ENCODE results near the gene TMEM231. TPM values are rescaled to one million over a fixed set of nuclear protein-coding genes. Genes with fewer than 3 reads are reported as not detected.
"Not testable (repeated sequence)": the region's sequence is repeated elsewhere in the genome, so short reads cannot be mapped to it uniquely, and the experiment has no call there.

TMEM231 gene
- total RNA-seq, 1 experiment from 2014 or later = 6.0 TPM

DNA sequence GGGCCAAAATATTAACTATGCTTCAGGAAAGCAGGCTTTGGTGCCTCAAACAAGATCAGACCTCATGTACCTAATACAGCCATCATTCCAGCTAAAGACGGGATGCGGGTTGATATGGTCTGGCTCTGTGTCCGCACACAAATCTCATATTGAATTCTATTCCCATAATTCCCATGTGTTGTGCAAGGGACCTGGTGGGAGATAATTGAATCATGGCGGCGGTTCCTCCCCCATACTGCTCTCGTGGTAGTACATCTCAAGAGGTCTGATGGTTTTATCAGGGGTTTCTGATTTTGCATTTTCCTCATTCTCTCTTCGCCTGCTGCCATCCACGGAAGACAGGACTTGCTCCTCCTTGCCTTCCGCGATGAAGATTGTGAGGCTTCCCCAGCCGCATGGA, 41.8 kb downstream of the TMEM231 start:
- Histone ChIP-seq H3K9me3 (no peaks in the 10 kb centered on the region), H3K36me3 (no peaks in the 10 kb centered on the region), H3K4me3 (no peak overlapping the region), H3K27me3 (no peaks in the 10 kb centered on the region)
- no peak for DNase-seq

DNA sequence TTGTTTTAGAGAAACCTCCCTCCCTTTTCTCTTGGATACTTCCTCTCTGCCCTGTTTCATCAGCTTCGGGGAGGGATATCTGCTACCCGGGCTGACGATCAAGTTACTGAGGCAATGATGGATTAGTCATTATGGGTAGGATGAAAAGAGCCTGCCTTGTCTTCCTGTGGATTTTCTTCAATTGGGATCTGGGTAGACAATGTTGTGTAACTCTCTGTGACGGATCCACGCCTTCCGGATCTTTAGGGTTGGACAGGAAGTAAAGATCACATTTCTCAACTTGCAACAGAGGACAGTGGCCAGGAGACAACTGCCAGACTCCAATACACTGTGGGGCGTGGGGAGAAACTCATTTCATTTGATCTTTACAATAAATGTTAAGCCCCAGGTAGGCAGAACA, 49.5 kb downstream of the TMEM231 start:
- Histone ChIP-seq H3K36me3 (no peaks in the 10 kb centered on the region), H3K27me3 (no peaks in the 10 kb centered on the region), H3K9me3 (no peaks in the 10 kb centered on the region), H3K4me3 (no peak overlapping the region)
- peak; percentile 27 for DNase-seq

DNA sequence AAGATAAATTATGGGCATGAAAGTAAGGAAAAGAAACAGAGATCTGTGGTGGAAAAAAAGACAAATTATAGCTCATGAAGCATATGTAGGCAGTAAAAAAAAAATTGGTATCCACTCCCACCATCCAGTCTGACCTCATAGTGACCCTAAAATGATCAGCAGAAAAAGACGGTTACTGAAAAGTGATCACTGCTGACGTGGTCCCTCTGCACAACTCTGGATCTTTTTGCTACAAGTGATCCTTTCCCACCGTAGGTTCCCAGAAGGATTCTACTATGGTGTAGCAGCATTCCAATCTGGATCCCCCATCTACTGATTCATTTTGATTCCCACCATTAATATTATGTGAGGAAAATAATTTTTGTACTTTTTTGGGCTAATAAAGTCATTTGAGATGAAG, 49.9 kb downstream of the TMEM231 start:
- Histone ChIP-seq H3K9me3 (no peaks in the 10 kb centered on the region), H3K4me3 (no peak overlapping the region), H3K27me3 (no peaks in the 10 kb centered on the region), H3K36me3 (no peaks in the 10 kb centered on the region)
- no peak for DNase-seq

DNA sequence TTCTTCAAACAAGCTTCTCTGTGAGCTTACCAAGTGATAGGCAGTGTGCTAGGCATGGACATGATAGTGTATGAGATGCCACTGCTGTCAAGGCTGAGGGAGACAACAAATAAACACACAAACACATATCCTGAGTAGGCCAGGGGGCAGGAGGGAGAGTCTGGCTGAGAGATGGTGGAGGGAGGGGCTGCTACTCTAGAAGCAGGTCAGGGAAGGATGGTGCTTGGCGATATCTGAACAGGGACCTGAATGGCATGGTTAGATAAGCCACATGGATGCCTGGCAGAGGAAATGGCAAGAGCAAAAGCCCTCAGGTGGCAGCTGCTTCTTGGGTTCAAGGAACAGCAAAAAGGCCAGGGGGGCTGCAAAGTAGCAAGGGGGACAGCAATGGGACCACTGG, 52.3 kb downstream of the TMEM231 start:
- Histone ChIP-seq H3K36me3 (no peaks in the 10 kb centered on the region), H3K27me3 (no peaks in the 10 kb centered on the region), H3K4me3 (no peak overlapping the region), H3K9me3 (no peaks in the 10 kb centered on the region)
- DNase-seq = no peak

DNA sequence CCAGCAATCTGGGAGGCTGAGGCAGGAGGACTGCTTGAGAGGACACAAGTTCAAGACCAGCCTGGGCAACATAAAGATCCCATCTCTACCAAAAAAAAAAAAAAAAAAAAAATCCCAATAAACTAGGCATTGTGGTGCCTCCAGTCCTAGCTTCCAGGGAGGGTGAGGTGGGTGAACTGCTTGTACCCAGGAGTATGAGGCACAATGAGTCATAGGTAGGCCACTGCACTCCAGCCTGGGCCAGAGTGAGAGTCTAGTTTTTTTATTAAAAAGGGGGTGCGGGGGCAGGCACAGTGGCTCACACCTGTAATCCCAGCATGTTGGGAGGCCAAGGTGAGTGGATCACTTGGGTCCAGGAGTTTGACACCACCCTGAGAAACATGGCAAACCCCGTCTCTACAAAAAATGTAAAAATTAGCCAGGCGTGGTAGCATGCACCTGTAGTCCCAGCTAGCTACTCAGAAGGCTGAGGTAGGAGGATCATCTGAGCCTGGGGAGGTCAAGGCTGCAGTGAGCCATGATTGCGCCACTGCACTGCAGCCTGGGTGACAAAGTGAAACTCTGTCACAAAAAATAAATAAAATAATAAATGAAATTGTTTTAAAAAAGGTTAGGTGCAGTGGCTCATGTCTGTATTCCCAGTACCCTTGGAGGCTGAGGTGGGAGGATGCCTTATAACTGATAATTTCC, 53.0 kb downstream of the TMEM231 start:
- DNase-seq = no peak
- H3K4me3 ChIP-seq = no peak overlapping the region
- H3K27me3 ChIP-seq = no peaks in the 10 kb centered on the region
- H3K9me3 ChIP-seq = no peaks in the 10 kb centered on the region
- H3K36me3 ChIP-seq = no peaks in the 10 kb centered on the region

DNA sequence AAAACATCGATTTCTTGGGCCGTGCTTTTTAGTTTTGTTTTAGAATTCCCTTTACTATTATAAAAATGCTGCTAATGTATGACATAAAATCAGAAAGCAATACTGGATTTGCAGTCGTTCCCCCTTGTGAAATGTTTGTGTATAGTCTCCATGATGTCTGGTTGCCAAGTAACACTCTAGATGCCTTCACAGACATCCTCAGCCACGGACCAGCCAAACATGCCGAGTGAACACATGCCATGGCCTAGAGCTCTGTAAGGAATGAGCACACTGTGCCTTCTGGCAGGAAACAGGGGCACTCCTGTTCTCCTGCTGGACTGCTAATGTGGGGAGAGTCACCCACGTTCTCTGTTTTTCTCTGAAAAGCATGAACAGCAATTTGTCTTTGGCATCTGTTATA, 54.2 kb downstream of the TMEM231 start:
- not testable (repeated sequence) for H3K9me3 ChIP-seq, H3K36me3 ChIP-seq, H3K27me3 ChIP-seq, H3K4me3 ChIP-seq
- peak; percentile 33 for DNase-seq

DNA sequence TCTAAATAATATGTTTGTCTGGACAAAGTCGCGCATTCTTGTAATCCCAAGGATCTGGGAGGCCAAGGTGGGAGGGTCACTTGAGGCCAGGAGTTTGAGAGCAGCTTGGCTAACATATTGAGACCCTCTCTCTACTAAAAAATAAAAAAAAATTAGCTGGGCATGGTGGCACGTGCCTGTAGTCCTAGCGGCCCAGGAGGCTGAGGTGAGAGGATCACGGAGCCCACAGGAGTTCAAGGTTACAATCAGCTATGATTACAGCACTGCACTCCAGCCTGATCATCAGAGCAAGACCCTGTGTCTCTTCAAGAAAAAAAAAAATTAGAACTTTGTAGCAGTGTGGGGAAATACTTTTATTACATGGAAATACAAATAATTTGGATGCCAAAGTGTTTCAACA, 54.7 kb downstream of the TMEM231 start:
- Histone ChIP-seq H3K9me3 (no peaks in the 10 kb centered on the region), H3K4me3 (no peak overlapping the region), H3K36me3 (no peaks in the 10 kb centered on the region), H3K27me3 (no peaks in the 10 kb centered on the region)
- DNase-seq = no peak

DNA sequence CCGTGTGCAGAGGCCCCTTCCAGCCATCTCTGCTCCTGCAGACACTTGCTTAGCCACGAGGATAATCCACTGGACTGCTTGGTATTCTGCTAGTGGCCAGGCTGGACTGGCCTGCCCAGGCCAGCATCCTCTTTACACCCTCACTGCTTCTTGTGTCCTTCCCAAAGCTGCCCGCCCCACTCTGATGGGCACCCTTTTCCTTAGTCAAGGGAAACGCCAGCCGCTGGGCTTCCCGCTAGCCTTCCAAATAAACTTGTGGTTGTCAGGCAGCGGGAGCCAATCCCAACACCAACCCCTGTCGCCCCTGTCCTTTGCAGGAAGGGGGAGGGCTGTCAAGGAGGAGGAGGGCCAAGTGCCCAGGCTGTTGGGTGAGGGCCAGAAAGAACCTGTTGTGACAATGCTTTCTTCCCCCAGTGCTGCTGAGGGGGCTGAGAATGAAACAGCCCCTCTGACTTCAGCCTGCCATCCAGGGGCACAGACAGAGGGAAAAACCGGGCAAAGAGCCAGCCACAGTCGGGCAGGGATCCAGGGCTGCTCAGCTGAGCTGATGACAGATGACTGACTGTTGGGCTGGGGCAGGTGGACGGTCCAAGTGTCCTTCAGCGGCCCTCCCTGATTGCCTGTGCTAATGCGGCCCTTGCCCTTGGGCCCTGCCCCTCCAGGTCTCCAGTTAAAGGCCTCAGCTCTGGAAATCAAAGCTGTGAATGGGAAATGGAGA, 57.3 kb downstream of the TMEM231 start:
- not testable (repeated sequence) for H3K36me3 ChIP-seq, H3K9me3 ChIP-seq, H3K27me3 ChIP-seq, H3K4me3 ChIP-seq
- DNase-seq = peak; percentile 43

DNA sequence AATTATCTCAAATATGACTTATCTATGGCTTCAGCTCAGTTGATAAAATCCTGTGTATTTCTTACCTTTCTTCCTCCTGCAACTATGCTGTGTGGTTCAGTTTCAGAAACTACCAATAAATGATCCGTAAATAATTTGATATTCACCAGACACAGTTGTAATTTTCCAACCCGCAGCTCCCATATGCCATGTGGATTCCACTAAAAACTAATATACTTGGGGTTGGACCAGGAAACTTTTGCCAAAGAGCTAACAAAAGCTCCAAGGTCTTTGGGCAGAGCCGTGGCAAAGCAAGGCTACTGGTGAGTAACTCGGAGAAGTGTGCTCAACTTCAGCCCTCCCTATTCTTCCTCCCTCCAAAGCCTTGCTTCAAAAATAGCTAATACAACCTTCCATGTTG, 58.5 kb downstream of the TMEM231 start:
- H3K9me3 ChIP-seq = no peaks in the 10 kb centered on the region
- no peaks in the 10 kb centered on the region for H3K27me3 ChIP-seq
- no peak overlapping the region for H3K4me3 ChIP-seq
- no peaks in the 10 kb centered on the region for H3K36me3 ChIP-seq
- peak; percentile 11 for DNase-seq

DNA sequence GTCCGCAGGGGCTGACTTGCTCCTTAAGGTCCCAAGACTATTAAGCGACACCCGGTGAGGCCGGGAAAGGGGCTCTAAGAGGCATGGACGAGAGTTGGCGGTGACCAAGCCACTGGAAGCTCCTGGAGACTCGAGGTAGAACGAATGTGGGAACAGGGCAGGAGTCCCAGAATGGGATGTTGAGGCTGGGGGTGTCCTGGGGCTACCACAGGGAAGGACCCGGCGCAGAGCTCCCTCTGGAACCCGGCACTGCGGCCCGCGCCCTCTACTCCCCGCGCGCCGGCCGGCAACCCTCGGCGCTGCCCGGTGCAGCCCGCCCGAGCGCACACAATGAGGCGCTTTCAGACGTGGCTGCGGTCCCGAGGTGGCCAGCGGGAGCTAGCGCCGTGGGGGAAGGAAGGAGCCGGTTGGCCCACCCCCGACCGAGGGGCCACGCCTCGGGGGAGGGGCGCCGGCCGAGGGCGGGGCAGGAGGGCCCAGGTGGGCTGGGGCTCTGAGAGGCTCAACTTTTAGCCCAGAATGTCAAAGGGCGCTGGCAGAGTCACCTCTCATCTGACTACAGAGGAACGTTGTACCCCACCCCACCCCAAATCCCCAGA, 60.9 kb downstream of the TMEM231 start, which contains the start of gene CHST6:
Gene CHST6, minus strand, starts transcription at position 366 of the 599 bp plus-strand sequence. CDS start 15,613 bp downstream, outside the sequence.
- H3K27me3 ChIP-seq = no peaks in the 10 kb centered on the region
- no peak for DNase-seq
- H3K36me3 ChIP-seq = no peaks in the 10 kb centered on the region
- H3K9me3 ChIP-seq = no peaks in the 10 kb centered on the region
- no peak within 1 kb of the TSS for H3K4me3 ChIP-seq

DNA sequence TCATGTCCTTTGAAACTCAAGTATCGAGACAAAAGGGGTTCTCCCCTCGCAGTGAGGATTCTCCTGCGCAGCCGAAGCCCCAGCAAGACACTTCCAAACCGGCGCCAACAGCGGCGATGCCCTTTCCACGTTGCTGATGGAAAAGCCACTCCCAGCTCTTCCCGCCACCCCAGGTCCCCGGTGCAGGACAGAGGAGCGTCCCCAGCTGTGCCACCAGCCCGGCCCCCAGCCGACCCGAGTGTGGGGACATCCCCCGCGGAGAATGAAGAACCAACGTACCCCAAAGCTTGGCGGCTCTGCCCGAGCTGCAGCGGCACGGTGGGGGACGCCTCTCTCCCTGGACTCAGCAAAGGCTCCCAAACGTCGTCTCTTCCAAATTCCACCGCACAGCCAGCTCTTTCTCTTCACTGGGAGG, 61.4 kb downstream of the TMEM231 start:
- Histone ChIP-seq H3K9me3 (no peaks in the 10 kb centered on the region), H3K27me3 (no peaks in the 10 kb centered on the region), H3K4me3 (no peak overlapping the region), H3K36me3 (no peaks in the 10 kb centered on the region)
- DNase-seq = no peak

DNA sequence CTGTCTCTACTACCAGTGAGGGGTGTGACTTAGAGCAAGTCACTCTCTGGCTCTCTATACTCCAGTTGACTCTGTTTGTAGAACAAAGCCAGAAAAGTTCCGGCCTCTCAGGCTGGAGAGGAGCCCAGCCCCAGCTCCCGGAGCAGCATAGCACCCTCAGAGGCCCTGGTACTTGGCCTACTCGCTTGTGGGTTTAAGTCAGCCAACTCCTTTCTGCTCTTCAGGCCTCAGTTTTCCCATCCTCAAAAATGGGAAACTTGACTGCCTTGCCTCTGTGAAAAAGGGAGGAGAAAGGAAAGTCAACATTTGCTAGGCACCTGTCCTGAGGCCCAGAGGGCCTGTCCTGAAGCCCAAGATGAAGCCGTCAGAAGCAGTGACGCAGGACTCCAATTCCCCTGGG, 61.9 kb downstream of the TMEM231 start:
- Histone ChIP-seq H3K27me3 (no peaks in the 10 kb centered on the region), H3K4me3 (no peak overlapping the region), H3K9me3 (no peaks in the 10 kb centered on the region), H3K36me3 (no peaks in the 10 kb centered on the region)
- DNase-seq = no peak

DNA sequence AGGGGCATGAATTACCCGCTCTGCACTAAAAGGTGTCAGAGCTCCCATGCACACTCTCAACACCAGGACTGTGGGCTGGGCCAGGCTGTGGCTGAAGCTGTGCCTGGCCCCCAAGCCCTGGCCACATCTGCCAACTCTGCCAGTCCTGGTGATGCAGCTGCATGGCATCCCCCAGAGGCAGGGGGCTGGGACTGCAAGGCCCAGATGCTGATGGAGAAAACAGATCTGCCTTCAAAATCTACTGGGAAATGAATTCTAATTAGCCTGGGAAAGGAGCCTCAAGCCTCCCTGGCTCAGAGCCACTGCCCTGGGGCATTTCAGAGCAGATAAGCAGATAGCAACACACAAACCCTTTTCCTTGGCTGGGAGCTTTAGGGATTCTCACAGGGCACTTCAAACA, 64.2 kb downstream of the TMEM231 start:
- Histone ChIP-seq H3K9me3 (no peaks in the 10 kb centered on the region), H3K36me3 (no peaks in the 10 kb centered on the region), H3K27me3 (no peaks in the 10 kb centered on the region), H3K4me3 (no peak overlapping the region)
- peak; percentile 18 for DNase-seq

DNA sequence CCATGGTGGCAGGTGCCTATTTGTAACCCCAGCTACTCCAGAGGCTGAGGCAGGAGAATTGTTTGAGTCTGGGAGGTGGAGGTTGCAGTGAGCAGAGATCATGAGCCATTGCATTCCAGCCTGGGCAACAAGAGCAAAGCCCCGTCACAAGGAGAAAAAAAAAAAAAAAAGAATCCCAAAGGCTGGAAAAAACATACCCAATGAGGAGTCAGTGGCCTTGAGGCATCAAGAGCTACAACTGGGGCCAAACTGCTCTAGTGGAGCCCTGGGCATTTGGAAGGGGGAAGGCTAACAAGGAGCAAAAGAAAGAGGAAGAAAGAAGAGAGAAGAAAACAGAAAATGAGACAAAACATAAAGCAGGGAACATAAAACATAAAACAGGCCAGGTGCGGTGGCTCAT, 67.7 kb downstream of the TMEM231 start:
- Histone ChIP-seq H3K27me3 (no peaks in the 10 kb centered on the region), H3K4me3 (no peak overlapping the region), H3K36me3 (no peaks in the 10 kb centered on the region), H3K9me3 (no peaks in the 10 kb centered on the region)
- no peak for DNase-seq
